Right atrium auricular region (tissue), 2 donors: ENCODE data around the gene RANBP17. TPM values are rescaled to one million over a fixed set of nuclear protein-coding genes. Genes with fewer than 3 reads are reported as not detected.

Experiments used
- DNase-seq: peaks from one replicate; pipeline ENCODE4 v3.0.0-alpha.2; 2019; ENCODE audit warnings: low spot score
- H3K27ac ChIP-seq, 2 donors: fragments of 200-600 bp; sonication (generic); 1 replicate in 1 of 2; 2 replicates in 1 of 2; pipeline ENCODE4 v1.5.1; 2016 to 2019
- H3K27me3 ChIP-seq, 2 donors: fragments of 200-600 bp; sonication (generic); one replicate each; pipeline versions ENCODE4 v1.5.1 to v1.6.0; 2017 to 2019
- H3K36me3 ChIP-seq: fragments of 200-600 bp; sonication (generic); one replicate; pipeline ENCODE4 v1.5.1; 2016
- H3K4me1 ChIP-seq, 2 donors: fragments of 200-600 bp; sonication (generic); one replicate each; pipeline versions ENCODE4 v1.5.1 to v1.6.0; 2017 to 2019
- H3K4me3 ChIP-seq, 2 donors: fragments of 200-600 bp; sonication (generic); 1 replicate in 1 of 2; 2 replicates in 1 of 2; pipeline ENCODE4 v1.5.1; 2017 to 2019; ENCODE audit warnings: mild to moderate bottlenecking in 1 of 2, moderate library complexity in 1 of 2
- H3K9me3 ChIP-seq, 2 donors: fragments of 200-600 bp; sonication (generic); one replicate each; pipeline ENCODE4 v1.5.1; 2019
- CTCF ChIP-seq, 2 donors: fragments of 200-600 bp; sonication (generic); IDR thresholded peaks; one replicate each; pipeline ENCODE4 v1.5.1; 2019; ENCODE audit warnings: antibody characterized with exemption in 2 of 2
- total RNA-seq, 2 donors: library from RNA; depleted of rRNA; stranded (reverse); fragments of >200 nt; gene quantifications; one replicate each; pipeline ENCODE4 v1.1.0, GENCODE V29; 2016

RANBP17 gene
- total RNA-seq, 2 donors from 2014 or later = 1.4 to 3.6 TPM

DNA sequence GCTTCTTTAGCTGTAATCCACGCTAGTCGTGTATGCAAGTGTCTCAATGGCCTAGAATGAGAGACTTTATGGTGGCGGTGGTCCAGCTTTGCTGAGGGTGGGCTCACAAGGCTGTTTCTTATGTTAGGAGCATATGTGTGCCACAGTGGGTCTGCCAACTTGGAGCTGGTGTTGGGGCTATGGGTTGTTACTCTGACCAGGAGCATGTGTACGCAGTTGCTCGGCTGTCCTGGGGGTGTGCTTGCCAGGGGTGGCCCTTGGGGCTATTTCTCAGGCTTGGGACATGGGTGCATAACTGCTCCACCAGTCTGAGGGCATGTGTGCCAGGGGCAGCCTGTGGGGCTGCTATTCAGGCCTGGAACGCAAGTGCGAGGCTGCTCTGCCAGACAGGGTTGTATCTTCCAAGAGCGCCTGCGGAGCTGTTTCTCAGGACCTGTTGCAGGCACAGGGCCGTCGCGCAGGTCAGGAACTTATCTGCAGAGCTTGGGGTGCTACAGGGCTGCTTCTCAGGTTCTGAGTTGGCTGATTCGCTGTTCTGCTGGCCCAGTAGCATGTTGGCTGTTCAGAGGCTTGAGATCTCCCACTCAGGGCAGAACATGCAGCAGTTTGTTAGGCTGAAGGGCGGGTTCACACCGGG lies 259.3 kb downstream of the RANBP17 start:
- DNase-seq = no peak
- Histone ChIP-seq H3K4me1 (no peaks in the 10 kb centered on the region), H3K27ac (no peak overlapping the region), H3K27me3 (no peaks in the 10 kb centered on the region), H3K4me3 (no peak overlapping the region), H3K9me3 (no peaks in the 10 kb centered on the region), H3K36me3 (no peaks in the 10 kb centered on the region)
- no peak for TF ChIP-seq CTCF (IDR thresholded peaks at IDR 0.05)

DNA sequence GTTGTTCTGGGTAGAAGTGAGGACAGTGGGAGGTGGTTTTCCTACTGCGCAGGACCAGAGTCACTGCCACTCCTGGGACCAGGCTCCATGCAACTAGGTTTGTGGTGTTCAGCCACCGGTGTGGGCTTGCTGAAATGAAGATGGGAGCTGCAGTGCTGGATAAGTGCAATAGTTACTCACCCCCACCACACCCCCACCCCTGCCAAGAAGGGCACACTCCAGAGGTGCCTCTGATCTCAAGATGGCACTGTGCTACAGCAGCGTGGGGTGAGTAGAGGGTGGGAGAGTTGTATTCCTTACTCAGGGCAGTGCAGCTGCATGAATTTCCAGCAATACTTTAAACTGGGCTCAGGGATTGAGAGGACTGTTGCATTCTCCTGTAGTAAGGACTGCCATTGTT lies 259.8 kb downstream of the RANBP17 start:
- Histone ChIP-seq H3K9me3 (no peaks in the 10 kb centered on the region), H3K27ac (no peak overlapping the region), H3K4me3 (no peak overlapping the region), H3K36me3 (no peaks in the 10 kb centered on the region), H3K27me3 (no peaks in the 10 kb centered on the region), H3K4me1 (no peaks in the 10 kb centered on the region)
- no peak for DNase-seq
- no peak for TF ChIP-seq CTCF (IDR thresholded peaks at IDR 0.05)

- Histone ChIP-seq H3K4me3 (no peak overlapping the region), H3K27me3 (no peaks in the 10 kb centered on the region), H3K9me3 (no peaks in the 10 kb centered on the region), H3K4me1 (no peaks in the 10 kb centered on the region), H3K27ac (no peak overlapping the region), H3K36me3 (no peaks in the 10 kb centered on the region)
- DNase-seq = no peak
- no peak for TF ChIP-seq CTCF (IDR thresholded peaks at IDR 0.05)
Measured at GRCh38 chr5:171122372-171122771, 260.6 kb downstream of the RANBP17 start.

DNA sequence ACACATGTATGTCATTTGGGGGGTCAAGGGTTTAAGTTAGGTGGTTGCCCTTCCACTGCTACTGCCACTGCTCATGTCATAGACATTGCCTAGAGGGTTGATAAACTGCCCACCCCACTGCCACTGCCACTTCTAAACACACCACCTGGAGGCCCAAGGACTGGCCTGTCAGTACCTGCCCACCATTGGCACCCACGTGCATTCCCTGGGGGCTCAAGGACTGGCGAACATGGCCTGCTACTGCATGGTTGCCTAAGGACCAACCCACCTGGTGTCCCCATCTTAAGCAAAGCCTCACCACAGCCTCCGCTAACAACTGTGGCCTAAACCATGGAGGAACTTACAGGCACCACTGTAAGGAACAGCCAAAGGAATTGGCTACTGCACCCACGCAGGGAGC lies 261.6 kb downstream of the RANBP17 start:
- no peaks in the 10 kb centered on the region for H3K36me3 ChIP-seq
- H3K4me3 ChIP-seq = no peak overlapping the region
- no peak for TF ChIP-seq CTCF (IDR thresholded peaks at IDR 0.05)
- no peaks in the 10 kb centered on the region for H3K27me3 ChIP-seq
- no peak overlapping the region for H3K27ac ChIP-seq
- H3K4me1 ChIP-seq = no peaks in the 10 kb centered on the region
- no peaks in the 10 kb centered on the region for H3K9me3 ChIP-seq
- DNase-seq = no peak

- H3K4me1 ChIP-seq = no peaks in the 10 kb centered on the region
- no peak overlapping the region for H3K27ac ChIP-seq
- TF ChIP-seq CTCF (IDR thresholded peaks at IDR 0.05) = no peak
- H3K9me3 ChIP-seq = no peaks in the 10 kb centered on the region
- no peaks in the 10 kb centered on the region for H3K27me3 ChIP-seq
- H3K4me3 ChIP-seq = no peak overlapping the region
- H3K36me3 ChIP-seq = no peaks in the 10 kb centered on the region
- no peak for DNase-seq
Measured at GRCh38 chr5:171127314-171127713, 265.5 kb downstream of the RANBP17 start.

DNA sequence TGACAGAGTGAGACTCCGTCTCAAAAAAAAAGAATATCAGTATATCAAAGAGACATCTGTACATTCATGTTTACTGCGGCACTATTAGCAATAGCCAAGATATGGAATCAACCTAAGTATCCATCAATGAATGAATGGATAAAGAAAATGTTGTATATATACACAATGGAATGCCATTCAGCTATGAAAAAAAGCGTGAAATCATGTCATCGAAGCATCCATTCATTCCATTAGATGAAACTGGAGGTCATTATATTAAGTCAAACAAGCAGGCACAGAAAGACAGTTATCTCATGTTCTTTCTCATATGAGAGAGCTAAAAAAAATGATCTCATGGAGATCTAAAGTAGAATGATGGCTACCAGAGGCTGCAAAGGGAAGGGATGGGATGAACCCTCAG lies 266.3 kb downstream of the RANBP17 start:
- H3K9me3 ChIP-seq = no peaks in the 10 kb centered on the region
- DNase-seq = no peak
- H3K4me3 ChIP-seq = no peak overlapping the region
- no peak overlapping the region for H3K27ac ChIP-seq
- H3K27me3 ChIP-seq = no peaks in the 10 kb centered on the region
- no peak for TF ChIP-seq CTCF (IDR thresholded peaks at IDR 0.05)
- H3K4me1 ChIP-seq = no peaks in the 10 kb centered on the region
- H3K36me3 ChIP-seq = no peaks in the 10 kb centered on the region
